ENCODE data around the gene TRIP10. TPM values are rescaled to one million over a fixed set of nuclear protein-coding genes. Genes with fewer than 3 reads are reported as not detected.
A peak's percentile ranks its signal among the peaks of the same experiment; 100 is the strongest.
"Not testable (repeated sequence)": the region's sequence is repeated elsewhere in the genome, so short reads cannot be mapped to it uniquely, and the experiment has no call there.

Gene TRIP10
- total RNA-seq, 1 donor from 2014 or later = 16.7 TPM

DNA sequence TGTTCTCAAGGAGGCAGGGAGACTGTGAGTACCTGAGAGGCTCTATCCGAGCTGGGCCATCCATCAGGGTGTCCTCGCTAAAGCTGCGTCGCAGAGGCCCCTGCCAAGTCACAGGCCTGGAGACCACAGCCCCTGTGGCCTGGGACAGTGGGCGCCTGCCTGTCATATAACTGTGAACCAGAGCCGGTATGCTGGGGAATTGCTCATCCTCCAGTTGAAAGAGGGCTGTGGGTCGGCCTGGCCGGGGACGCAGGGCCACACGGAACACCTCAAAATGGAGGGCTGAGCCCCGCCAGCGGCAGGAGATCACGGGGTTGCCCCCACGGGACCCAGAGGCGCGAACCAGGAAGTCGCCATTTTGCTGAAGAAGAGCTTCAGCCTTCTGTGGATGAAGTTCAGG is 21.1 kb downstream of the TRIP10 start:
- TF ChIP-seq, protein P1, sequence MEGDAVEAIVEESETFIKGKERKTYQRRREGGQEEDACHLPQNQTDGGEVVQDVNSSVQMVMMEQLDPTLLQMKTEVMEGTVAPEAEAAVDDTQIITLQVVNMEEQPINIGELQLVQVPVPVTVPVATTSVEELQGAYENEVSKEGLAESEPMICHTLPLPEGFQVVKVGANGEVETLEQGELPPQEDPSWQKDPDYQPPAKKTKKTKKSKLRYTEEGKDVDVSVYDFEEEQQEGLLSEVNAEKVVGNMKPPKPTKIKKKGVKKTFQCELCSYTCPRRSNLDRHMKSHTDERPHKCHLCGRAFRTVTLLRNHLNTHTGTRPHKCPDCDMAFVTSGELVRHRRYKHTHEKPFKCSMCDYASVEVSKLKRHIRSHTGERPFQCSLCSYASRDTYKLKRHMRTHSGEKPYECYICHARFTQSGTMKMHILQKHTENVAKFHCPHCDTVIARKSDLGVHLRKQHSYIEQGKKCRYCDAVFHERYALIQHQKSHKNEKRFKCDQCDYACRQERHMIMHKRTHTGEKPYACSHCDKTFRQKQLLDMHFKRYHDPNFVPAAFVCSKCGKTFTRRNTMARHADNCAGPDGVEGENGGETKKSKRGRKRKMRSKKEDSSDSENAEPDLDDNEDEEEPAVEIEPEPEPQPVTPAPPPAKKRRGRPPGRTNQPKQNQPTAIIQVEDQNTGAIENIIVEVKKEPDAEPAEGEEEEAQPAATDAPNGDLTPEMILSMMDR (IDR thresholded peaks at IDR 0.05; ENCODE audit: partially characterized antibody, unreplicated experiment) = no peak
- H3K36me3 Mint-ChIP-seq (ENCODE audit: unreplicated experiment) = no peaks in the 10 kb centered on the region
- no peaks in the 10 kb centered on the region for H3K4me1 Mint-ChIP-seq (ENCODE audit: low read depth, unreplicated experiment)
- DNase-seq = no peak
- H3K4me3 Mint-ChIP-seq (ENCODE audit: unreplicated experiment) = no peak overlapping the region
- no peaks in the 10 kb centered on the region for H3K9me3 Mint-ChIP-seq (ENCODE audit: unreplicated experiment)
- no peak overlapping the region for H3K27ac Mint-ChIP-seq (ENCODE audit: unreplicated experiment)
- no peaks in the 10 kb centered on the region for H3K27me3 Mint-ChIP-seq (ENCODE audit: unreplicated experiment)

GRCh38 chr19:6761053-6761676 is 21.7 kb downstream of the TRIP10 start:
- TF ChIP-seq, protein P1 (IDR thresholded peaks at IDR 0.05; ENCODE audit: partially characterized antibody, unreplicated experiment) = no peak
- Mint-ChIP-seq H3K4me3 (ENCODE audit: unreplicated experiment) (no peak overlapping the region), H3K9me3 (ENCODE audit: unreplicated experiment) (no peaks in the 10 kb centered on the region), H3K4me1 (ENCODE audit: low read depth, unreplicated experiment) (no peaks in the 10 kb centered on the region), H3K27ac (ENCODE audit: unreplicated experiment) (no peak overlapping the region), H3K27me3 (ENCODE audit: unreplicated experiment) (peaks cover 2% of the 10 kb centered on the region), H3K36me3 (ENCODE audit: unreplicated experiment) (peaks cover 2% of the 10 kb centered on the region)
- no peak for DNase-seq

DNA sequence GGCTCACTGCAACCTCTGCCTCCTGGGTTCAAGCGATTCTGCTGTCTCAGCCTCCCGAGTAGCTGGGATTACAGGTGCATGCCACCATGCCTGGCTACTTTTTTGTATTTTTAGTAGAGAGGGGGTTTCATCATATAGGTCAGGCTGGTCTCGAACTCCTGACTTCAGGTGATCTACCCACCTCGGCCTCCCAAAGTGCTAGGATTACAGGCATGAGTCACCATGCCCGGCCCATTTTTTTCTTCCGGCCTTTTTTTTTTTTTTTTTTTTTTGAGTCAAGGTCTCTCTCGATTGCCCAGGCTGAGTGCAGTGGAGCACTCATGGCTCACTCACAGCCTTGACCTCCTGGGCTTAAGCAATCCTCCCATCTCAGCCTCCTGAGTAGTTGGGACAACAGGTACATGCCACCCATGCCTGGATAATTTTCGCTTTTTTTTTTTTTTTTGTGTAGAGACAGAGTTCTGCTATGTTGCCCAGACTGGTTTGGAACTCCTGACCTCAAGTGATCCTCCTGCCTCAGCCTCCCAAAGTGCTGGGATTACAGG is 22.8 kb downstream of the TRIP10 start:
- not testable (repeated sequence) for DNase-seq; H3K9me3 Mint-ChIP-seq (ENCODE audit: unreplicated experiment); H3K27me3 Mint-ChIP-seq (ENCODE audit: unreplicated experiment); H3K4me3 Mint-ChIP-seq (ENCODE audit: unreplicated experiment); H3K27ac Mint-ChIP-seq (ENCODE audit: unreplicated experiment); H3K36me3 Mint-ChIP-seq (ENCODE audit: unreplicated experiment); H3K4me1 Mint-ChIP-seq (ENCODE audit: low read depth, unreplicated experiment)

DNA sequence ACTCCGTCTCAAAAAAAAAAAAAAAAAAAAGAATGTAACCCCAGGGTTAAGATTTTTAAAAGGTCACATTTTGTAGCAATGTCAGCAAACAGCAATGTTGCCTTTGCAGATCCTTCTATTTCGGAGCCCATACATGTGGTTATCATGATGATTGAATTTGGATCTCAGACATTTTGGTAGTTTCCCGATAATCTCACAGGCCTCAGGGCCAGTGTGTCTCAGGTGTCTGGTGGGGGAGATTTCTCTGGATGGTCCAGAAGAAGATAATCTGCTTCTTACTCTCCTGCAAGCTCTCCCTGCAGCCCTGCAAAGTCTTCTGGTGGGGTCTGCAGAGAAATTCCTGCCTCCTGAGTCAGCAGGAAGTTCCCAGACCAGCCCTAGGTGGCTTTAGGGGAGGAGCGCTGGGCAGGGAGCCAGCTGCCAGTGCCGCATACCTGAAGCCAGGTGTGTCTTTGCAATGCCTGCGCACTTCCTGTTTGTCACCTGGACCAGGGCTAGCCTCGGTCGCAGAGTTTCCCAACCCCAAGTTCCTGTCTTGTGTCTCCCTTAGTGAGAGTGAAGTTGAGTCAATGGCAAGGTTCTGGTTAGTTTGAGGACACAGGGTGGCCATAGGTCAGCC is 26.4 kb downstream of the TRIP10 start:
- Mint-ChIP-seq H3K27ac (ENCODE audit: unreplicated experiment) (no peak overlapping the region), H3K36me3 (ENCODE audit: unreplicated experiment) (peaks cover 4% of the 10 kb centered on the region), H3K9me3 (ENCODE audit: unreplicated experiment) (peaks cover 1% of the 10 kb centered on the region), H3K4me1 (ENCODE audit: low read depth, unreplicated experiment) (no peaks in the 10 kb centered on the region), H3K27me3 (ENCODE audit: unreplicated experiment) (peaks cover 13% of the 10 kb centered on the region), H3K4me3 (ENCODE audit: unreplicated experiment) (peak overlapping the region; percentile 77)
- DNase-seq = no peak
- TF ChIP-seq, protein P1 (IDR thresholded peaks at IDR 0.05; ENCODE audit: partially characterized antibody, unreplicated experiment) = no peak

GRCh38 chr19:6766357-6767080 is 27.0 kb downstream of the TRIP10 start:
- Mint-ChIP-seq H3K27me3 (ENCODE audit: unreplicated experiment) (peaks cover 13% of the 10 kb centered on the region), H3K4me3 (ENCODE audit: unreplicated experiment) (peak overlapping the region; percentile 77), H3K36me3 (ENCODE audit: unreplicated experiment) (peaks cover 4% of the 10 kb centered on the region), H3K4me1 (ENCODE audit: low read depth, unreplicated experiment) (no peaks in the 10 kb centered on the region), H3K27ac (ENCODE audit: unreplicated experiment) (no peak overlapping the region), H3K9me3 (ENCODE audit: unreplicated experiment) (peaks cover 1% of the 10 kb centered on the region)
- TF ChIP-seq, protein P1 (IDR thresholded peaks at IDR 0.05; ENCODE audit: partially characterized antibody, unreplicated experiment) = no peak
- no peak for DNase-seq

Data from glutamatergic neuron (in vitro differentiated cells).